GM19452 (cell line): Measurements from ENCODE around the gene EMILIN2.

ENCODE experiments used
- ATAC-seq: cut with Tn5 transposase; IDR thresholded peaks from one replicate; pipeline ENCODE4 v1.9.1; 2021; ENCODE audit not compliant: unreplicated experiment

EMILIN2 gene

DNA sequence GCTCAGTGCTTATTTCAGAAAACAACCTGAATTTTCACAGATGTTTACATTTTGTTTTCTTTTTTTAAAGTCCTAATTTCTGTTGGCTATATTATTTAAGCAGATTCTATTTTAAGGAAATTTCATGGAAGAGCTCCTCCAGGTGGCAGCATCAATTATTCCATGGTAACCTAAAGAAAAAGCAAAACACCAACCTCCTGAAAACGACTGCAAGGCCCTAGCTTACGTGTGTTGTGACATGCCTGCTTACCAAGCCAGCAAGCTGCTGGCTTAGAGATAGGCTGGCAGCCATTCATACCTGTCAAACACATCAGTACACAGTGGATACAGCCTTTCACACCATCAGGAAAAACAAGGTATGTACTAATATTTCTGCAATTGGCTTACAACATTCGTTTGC is 101.2 kb downstream of the EMILIN2 start:
- ATAC-seq = no peak

GRCh38 chr18:2952605-2953004 is 105.8 kb downstream of the EMILIN2 start:
- ATAC-seq = no peak

DNA sequence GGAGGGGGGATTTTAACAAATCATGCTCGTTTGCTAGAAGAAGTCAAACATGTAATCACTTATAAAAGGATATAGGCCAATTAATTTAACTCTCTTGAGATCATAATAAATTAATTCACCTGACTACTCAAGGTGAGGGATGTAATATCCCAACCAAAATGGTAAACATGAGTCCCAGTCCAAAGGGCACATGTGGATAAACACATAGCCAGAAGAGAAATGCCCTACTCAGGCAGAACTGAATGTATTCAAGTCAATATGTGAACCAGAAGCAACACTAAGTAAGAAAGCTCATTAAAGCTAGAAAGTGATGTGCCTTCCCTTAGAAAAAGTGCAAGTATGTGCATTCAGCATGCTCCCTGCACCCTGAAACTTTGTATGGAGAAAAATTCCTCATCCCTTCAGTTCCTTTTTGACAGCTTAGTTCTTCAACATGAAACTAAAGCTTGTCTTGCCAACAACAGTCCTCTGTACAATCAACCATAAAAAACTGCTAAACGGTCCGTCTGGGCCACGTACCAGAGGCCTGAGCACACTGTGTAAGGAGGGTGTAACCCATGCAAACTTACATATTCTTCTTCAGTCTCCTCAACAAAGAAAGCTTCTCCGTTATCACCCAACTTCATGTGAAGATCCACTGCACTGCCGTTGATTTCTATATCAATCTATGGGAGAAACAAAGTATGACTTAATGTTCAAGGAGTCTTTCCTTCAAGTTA is 107.3 kb downstream of the EMILIN2 start:
- ATAC-seq = no peak

GRCh38 chr18:2954869-2955645 is 108.3 kb downstream of the EMILIN2 start:
- ATAC-seq = no peak

- no peak for ATAC-seq
Observed at GRCh38 chr18:2956056-2956455, 109.2 kb downstream of the EMILIN2 start.

DNA sequence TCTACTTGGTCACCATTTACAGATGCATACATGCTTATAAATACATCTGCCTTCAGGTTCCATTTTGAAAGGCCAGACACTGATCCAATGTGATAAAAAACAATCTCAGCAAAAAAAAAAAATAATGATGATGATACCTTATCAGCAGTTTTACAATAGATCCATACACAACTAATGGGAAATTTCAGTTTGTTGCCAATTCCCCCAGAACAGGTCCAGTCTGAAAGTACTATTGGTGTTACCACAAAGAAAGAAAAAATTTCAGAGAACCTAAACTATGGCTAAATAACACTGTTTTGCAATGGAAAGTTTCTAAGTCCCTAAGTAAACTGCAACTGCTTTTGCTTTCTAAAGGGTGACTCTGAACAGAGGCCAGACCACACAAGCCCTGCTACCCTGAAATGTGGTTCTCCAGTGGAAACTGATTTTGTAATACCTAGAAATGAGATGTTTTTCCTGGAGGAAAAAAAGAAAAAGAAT is 112.1 kb downstream of the EMILIN2 start:
- peak; percentile 51 for ATAC-seq

- no peak for ATAC-seq
Observed at GRCh38 chr18:2959341-2959740, 112.5 kb downstream of the EMILIN2 start.

- ATAC-seq = no peak
Observed at GRCh38 chr18:2960983-2961696, 114.3 kb downstream of the EMILIN2 start.

- no peak for ATAC-seq
Observed at GRCh38 chr18:2961821-2962220, 115.0 kb downstream of the EMILIN2 start.

DNA sequence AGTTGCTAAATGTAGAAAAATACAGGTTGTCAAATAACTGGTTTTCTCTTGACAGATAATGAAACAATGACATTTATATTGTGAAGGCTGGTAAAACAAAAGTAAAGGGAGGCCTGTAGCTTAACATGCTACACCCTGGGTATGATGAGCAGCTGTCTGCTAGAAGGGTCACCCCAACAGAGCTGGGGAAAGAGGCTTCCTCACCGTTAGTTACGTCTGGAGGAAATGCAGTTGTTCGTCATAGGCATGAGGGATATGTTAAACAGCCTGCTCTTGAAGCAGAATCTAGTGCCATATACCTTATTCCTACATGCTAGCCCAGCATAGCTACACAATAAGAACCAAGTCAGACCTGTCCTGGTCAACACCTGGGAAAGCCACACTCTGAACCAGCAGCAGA is 116.2 kb downstream of the EMILIN2 start:
- ATAC-seq = no peak

DNA sequence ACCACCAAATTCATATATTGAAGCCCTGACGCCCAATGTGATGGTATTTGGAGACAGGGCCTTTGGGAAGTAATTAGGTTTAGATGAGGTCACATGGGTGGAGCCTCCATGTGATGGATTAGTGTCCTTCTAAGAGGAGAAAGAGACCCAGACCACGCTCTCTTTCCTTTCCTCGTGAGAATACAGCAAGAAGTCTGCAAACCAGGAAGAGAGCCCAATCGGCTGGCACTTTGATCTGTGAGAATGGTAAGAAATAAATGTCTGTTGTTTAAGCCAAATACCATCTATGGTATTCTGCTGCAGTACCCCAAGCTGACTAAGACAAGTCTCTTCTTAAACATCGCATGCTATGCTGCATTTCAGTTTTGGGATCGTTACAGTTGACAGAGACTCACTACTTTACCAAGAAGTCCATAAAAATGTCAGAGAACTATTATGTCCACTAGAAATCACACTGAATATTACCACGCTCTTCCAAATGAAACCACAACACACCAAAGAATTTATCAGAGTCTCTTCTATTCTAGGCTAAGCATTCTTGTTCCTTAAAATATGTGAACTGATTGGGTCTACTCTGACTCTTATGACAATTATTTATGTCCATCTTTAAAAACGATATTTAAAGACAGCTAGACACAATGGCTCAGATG is 117.7 kb downstream of the EMILIN2 start:
- ATAC-seq = no peak
